Measurements from ENCODE around the gene CDS1. TPM values are rescaled to one million over a fixed set of nuclear protein-coding genes. Genes with fewer than 3 reads are reported as not detected.

The CDS1 gene
- total and polyA plus RNA-seq, 5 donors from 2014 or later: 0.09 to 0.22 (median 0.13) TPM; not detected in 1

DNA sequence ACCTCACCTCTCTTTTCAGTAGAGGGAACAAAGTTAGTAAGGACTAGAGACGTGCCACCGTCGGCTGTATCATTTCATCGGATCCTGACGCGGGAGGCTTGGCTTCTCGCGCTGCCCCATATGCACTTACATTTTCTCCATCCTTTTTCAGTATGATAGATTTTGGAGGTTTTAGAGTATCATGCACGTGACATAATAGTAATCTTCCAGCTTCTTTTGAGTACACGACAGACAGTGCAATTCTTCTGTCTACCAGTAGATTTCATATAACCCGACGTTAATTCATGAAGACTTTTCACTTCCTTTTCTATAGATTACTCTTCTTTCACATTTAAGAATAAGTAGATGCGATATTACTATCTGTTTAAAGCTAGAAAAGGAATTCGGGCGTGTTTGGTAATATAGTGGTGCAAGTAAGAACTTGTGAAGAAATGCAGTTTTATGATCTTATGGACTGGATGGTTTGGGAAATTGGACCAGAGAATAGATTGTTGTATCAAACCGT is 1.0 kb downstream of the CDS1 start:
- peaks cover 25% of the 10 kb centered on the region for H3K27me3 ChIP-seq (ENCODE audit: control insufficient read depth, insufficient read depth, low read length)
- no peaks in the 10 kb centered on the region for H3K9me3 ChIP-seq (ENCODE audit: control insufficient read depth in 2 of 2, low read length in 2 of 2)
- Mint-ChIP-seq H3K27me3 (peaks cover 44% of the 10 kb centered on the region), H3K4me1 (peaks cover 6 to 22% (median 14%) of the 10 kb centered on the region in 4 donors), H3K4me3 (peak overlapping the region; percentile 66 to 96 (median 88)), H3K9me3 (peaks cover 0 to 8% (median 6%) of the 10 kb centered on the region in 7 donors), H3K36me3 (no peaks in the 10 kb centered on the region), H3K27ac (peak overlapping the region in 2 of 3 donors; percentile 27 to 86)
- no peaks in the 10 kb centered on the region for H3K36me3 ChIP-seq (ENCODE audit: control insufficient read depth, insufficient read depth, low read length)
- DNase-seq (peak in 2 of 3 donors; percentile 9 to 19), ATAC-seq (ENCODE audit: low read depth in 2 of 2) (no peak)
- peak overlapping the region; percentile 38 for H3K4me3 ChIP-seq (ENCODE audit: low read depth, low read length)
- peaks cover 16% of the 10 kb centered on the region for H3K4me1 ChIP-seq (ENCODE audit: control insufficient read depth, insufficient read depth, low read length, poor library complexity, severe bottlenecking)
- H3K27ac ChIP-seq (ENCODE audit: insufficient read depth, low read length, poor library complexity, severe bottlenecking): no peak overlapping the region

DNA sequence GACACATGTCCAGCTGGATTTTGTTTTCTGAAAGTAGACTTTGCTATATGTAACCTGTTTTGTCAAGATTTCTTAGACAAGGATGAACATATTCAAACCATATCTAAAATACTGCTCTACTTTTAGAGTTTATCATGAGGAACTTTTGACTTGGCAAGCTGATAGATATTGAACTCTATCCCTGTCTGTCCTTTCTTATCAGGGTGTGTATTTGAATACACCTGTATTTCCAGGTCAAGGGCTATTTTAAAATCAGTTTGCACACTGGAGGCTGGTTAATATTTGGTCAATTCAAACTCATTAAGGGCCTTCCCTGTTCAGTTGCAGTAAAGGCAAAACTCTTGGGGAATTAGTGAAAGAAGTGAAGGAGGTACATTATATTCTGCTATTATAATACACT is 2.3 kb downstream of the CDS1 start:
- no peak overlapping the region for H3K4me3 ChIP-seq (ENCODE audit: low read depth, low read length)
- peaks cover 0 to 10% (median 6%) of the 10 kb centered on the region in 7 donors for H3K9me3 Mint-ChIP-seq
- H3K27me3 Mint-ChIP-seq: peaks cover 44% of the 10 kb centered on the region
- ATAC-seq (ENCODE audit: low read depth in 2 of 2) (no peak), DNase-seq (no peak)
- no peak overlapping the region for H3K4me3 Mint-ChIP-seq
- H3K27ac ChIP-seq (ENCODE audit: insufficient read depth, low read length, poor library complexity, severe bottlenecking): no peak overlapping the region
- H3K27ac Mint-ChIP-seq: no peak overlapping the region
- peaks cover 6 to 22% (median 14%) of the 10 kb centered on the region in 4 donors for H3K4me1 Mint-ChIP-seq
- peaks cover 22% of the 10 kb centered on the region for H3K27me3 ChIP-seq (ENCODE audit: control insufficient read depth, insufficient read depth, low read length)
- H3K9me3 ChIP-seq (ENCODE audit: control insufficient read depth in 2 of 2, low read length in 2 of 2): no peaks in the 10 kb centered on the region
- no peaks in the 10 kb centered on the region for H3K36me3 Mint-ChIP-seq
- H3K36me3 ChIP-seq (ENCODE audit: control insufficient read depth, insufficient read depth, low read length): no peaks in the 10 kb centered on the region
- peaks cover 16% of the 10 kb centered on the region for H3K4me1 ChIP-seq (ENCODE audit: control insufficient read depth, insufficient read depth, low read length, poor library complexity, severe bottlenecking)

DNA sequence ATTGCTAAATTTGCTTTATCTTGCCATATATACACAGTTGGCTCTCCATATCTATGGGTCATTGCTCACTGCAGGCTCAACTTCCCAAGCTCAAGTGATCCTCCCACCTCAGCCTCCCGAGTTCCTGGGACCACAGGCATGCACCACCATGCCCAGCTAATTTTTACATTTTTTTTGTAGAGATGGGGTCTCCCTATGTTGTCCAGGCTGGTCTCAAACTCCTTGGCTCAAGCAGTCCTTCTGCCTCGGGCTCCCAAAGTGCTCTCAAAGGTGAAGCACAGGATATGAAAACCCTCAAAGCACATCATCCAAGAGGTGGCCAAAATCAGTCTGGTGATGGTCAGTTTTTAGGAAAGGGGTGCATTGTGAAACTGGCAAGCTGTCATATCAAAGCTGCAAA is 11.8 kb downstream of the CDS1 start:
- peaks cover 0 to 2% (median 0%) of the 10 kb centered on the region in 4 donors for H3K4me1 Mint-ChIP-seq

DNA sequence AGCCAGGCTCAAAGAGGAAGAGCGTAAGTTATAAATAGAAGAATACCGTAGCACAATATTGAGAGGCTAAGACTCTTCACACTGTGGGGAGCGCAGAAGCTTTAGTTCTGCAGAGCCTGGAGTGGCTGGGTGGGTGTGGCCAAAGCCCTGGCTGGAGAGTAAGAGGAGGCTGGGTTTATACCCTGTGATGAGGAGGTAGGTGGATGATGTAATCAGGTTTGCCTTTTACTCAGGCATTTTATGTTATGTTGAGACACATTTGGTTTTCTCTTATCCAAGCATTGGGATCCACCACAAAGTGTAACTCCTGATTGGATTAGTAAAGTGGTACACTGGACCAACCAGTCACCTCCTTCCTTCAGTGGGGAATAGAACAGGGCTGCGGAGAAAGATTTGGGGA is 13.9 kb downstream of the CDS1 start:
- no peaks in the 10 kb centered on the region for H3K27me3 ChIP-seq (ENCODE audit: control insufficient read depth, insufficient read depth, low read length)
- H3K36me3 Mint-ChIP-seq: no peaks in the 10 kb centered on the region
- peaks cover 0 to 2% (median 0%) of the 10 kb centered on the region in 4 donors for H3K4me1 Mint-ChIP-seq

More for the DNA sequence above, 11.8 kb downstream of the CDS1 start:
- H3K4me1 ChIP-seq (ENCODE audit: control insufficient read depth, insufficient read depth, low read length, poor library complexity, severe bottlenecking): no peaks in the 10 kb centered on the region
- ATAC-seq (ENCODE audit: low read depth in 2 of 2) (no peak), DNase-seq (no peak)
- no peaks in the 10 kb centered on the region for H3K27me3 ChIP-seq (ENCODE audit: control insufficient read depth, insufficient read depth, low read length)
- Mint-ChIP-seq H3K4me3 (no peak overlapping the region), H3K27me3 (no peaks in the 10 kb centered on the region), H3K27ac (no peak overlapping the region), H3K36me3 (no peaks in the 10 kb centered on the region), H3K9me3 (no peaks in the 10 kb centered on the region)
- no peaks in the 10 kb centered on the region for H3K36me3 ChIP-seq (ENCODE audit: control insufficient read depth, insufficient read depth, low read length)
- H3K27ac ChIP-seq (ENCODE audit: insufficient read depth, low read length, poor library complexity, severe bottlenecking): no peak overlapping the region
- no peaks in the 10 kb centered on the region for H3K9me3 ChIP-seq (ENCODE audit: control insufficient read depth in 2 of 2, low read length in 2 of 2)
- no peak overlapping the region for H3K4me3 ChIP-seq (ENCODE audit: low read depth, low read length)

DNA sequence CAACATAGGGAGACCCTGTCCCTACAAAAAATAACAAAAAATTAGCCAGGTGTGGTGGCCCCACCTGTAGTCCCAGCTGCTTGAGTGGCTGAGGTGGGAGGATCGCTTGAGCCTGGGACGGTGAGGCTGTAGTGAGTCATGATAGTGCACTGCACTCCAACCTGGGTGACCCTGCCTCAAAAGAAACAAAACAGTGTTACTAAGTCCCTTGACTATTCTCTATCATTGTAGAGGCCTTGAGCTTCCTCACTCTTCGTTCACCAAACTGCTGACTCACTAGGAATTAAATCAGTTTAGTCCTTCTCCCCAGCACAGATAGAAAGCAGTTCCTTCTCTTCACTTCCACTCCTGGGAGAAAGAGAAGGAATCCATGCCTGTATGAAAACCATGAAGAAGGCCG is 14.5 kb downstream of the CDS1 start:
- Histone ChIP-seq H3K4me1 (ENCODE audit: control insufficient read depth, insufficient read depth, low read length, poor library complexity, severe bottlenecking) (no peaks in the 10 kb centered on the region), H3K4me3 (ENCODE audit: low read depth, low read length) (no peak overlapping the region), H3K27ac (ENCODE audit: insufficient read depth, low read length, poor library complexity, severe bottlenecking) (no peak overlapping the region), H3K27me3 (ENCODE audit: control insufficient read depth, insufficient read depth, low read length) (no peaks in the 10 kb centered on the region), H3K9me3 (ENCODE audit: control insufficient read depth in 2 of 2, low read length in 2 of 2) (no peaks in the 10 kb centered on the region), H3K36me3 (ENCODE audit: control insufficient read depth, insufficient read depth, low read length) (no peaks in the 10 kb centered on the region)
- no peak for DNase-seq
- no peaks in the 10 kb centered on the region for H3K27me3 Mint-ChIP-seq
- no peaks in the 10 kb centered on the region for H3K9me3 Mint-ChIP-seq
- H3K27ac Mint-ChIP-seq: no peak overlapping the region
- H3K4me3 Mint-ChIP-seq: no peak overlapping the region
- H3K36me3 Mint-ChIP-seq: no peaks in the 10 kb centered on the region
- ATAC-seq (ENCODE audit: low read depth in 2 of 2): no peak
- peaks cover 0 to 2% (median 0%) of the 10 kb centered on the region in 4 donors for H3K4me1 Mint-ChIP-seq

More for the DNA sequence above, 13.9 kb downstream of the CDS1 start:
- no peak for DNase-seq
- Mint-ChIP-seq H3K27ac (no peak overlapping the region), H3K27me3 (no peaks in the 10 kb centered on the region), H3K4me3 (no peak overlapping the region), H3K9me3 (no peaks in the 10 kb centered on the region)
- no peak overlapping the region for H3K4me3 ChIP-seq (ENCODE audit: low read depth, low read length)
- no peaks in the 10 kb centered on the region for H3K36me3 ChIP-seq (ENCODE audit: control insufficient read depth, insufficient read depth, low read length)
- ATAC-seq (ENCODE audit: low read depth in 2 of 2): no peak
- H3K4me1 ChIP-seq (ENCODE audit: control insufficient read depth, insufficient read depth, low read length, poor library complexity, severe bottlenecking): no peaks in the 10 kb centered on the region
- H3K27ac ChIP-seq (ENCODE audit: insufficient read depth, low read length, poor library complexity, severe bottlenecking): no peak overlapping the region
- H3K9me3 ChIP-seq (ENCODE audit: control insufficient read depth in 2 of 2, low read length in 2 of 2): no peaks in the 10 kb centered on the region

DNA sequence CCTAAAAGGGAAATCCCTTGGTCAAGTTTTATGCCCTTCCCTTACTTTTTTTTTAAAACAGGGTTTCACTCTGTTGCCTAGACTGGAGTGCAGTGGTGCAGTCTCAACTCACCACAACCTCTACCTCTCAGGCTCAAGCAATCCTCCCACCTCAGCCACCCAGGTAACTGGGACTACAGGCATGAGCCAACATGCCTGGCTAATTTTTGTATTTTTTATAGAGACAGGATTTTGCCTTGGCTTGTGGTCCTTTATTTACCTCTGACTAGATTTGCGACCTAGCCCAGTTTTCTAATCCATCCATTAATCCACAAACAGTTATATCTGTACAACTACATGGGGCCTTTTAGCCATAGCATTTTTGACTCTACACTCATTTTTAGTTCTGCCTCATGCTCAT is 23.7 kb downstream of the CDS1 start:
- Histone ChIP-seq H3K9me3 (ENCODE audit: control insufficient read depth in 2 of 2, low read length in 2 of 2) (no peaks in the 10 kb centered on the region), H3K27me3 (ENCODE audit: control insufficient read depth, insufficient read depth, low read length) (no peaks in the 10 kb centered on the region), H3K4me1 (ENCODE audit: control insufficient read depth, insufficient read depth, low read length, poor library complexity, severe bottlenecking) (no peaks in the 10 kb centered on the region), H3K36me3 (ENCODE audit: control insufficient read depth, insufficient read depth, low read length) (no peaks in the 10 kb centered on the region), H3K27ac (ENCODE audit: insufficient read depth, low read length, poor library complexity, severe bottlenecking) (no peak overlapping the region), H3K4me3 (ENCODE audit: low read depth, low read length) (no peak overlapping the region)
- Mint-ChIP-seq H3K27me3 (no peaks in the 10 kb centered on the region), H3K9me3 (peaks cover 0 to 4% (median 0%) of the 10 kb centered on the region in 7 donors), H3K36me3 (peaks cover 3% of the 10 kb centered on the region), H3K4me3 (no peak overlapping the region), H3K4me1 (no peaks in the 10 kb centered on the region), H3K27ac (no peak overlapping the region)
- DNase-seq (no peak), ATAC-seq (ENCODE audit: low read depth in 2 of 2) (no peak)

DNA sequence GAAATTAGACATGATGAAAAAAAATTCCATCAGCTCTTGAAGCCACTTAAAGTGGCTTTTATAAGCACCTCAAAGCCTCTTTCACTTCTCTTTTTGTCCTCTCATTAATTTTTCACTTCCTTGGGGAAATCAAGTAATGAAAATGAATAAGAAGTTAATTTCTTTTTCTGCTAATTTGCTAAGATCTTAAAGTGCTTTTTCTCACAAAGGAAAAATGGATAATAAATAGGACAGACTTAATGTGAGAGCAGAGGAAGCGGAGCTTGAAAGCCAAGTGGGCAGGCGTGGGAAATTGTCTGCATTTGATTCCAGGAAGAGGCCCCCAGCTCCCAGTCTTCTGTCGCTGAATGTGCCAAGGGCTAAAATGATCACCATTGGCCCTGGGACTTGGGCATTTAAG is 28.6 kb downstream of the CDS1 start:
- DNase-seq: no peak
- Mint-ChIP-seq H3K27me3 (no peaks in the 10 kb centered on the region), H3K4me1 (no peaks in the 10 kb centered on the region), H3K9me3 (peaks cover 0 to 4% (median 0%) of the 10 kb centered on the region in 7 donors), H3K4me3 (no peak overlapping the region), H3K27ac (no peak overlapping the region), H3K36me3 (peaks cover 3% of the 10 kb centered on the region)
- Histone ChIP-seq H3K4me1 (ENCODE audit: control insufficient read depth, insufficient read depth, low read length, poor library complexity, severe bottlenecking) (no peaks in the 10 kb centered on the region), H3K27ac (ENCODE audit: insufficient read depth, low read length, poor library complexity, severe bottlenecking) (no peak overlapping the region), H3K4me3 (ENCODE audit: low read depth, low read length) (no peak overlapping the region), H3K9me3 (ENCODE audit: control insufficient read depth in 2 of 2, low read length in 2 of 2) (no peaks in the 10 kb centered on the region), H3K36me3 (ENCODE audit: control insufficient read depth, insufficient read depth, low read length) (no peaks in the 10 kb centered on the region), H3K27me3 (ENCODE audit: control insufficient read depth, insufficient read depth, low read length) (no peaks in the 10 kb centered on the region)
- no peak for ATAC-seq (ENCODE audit: low read depth in 2 of 2)

DNA sequence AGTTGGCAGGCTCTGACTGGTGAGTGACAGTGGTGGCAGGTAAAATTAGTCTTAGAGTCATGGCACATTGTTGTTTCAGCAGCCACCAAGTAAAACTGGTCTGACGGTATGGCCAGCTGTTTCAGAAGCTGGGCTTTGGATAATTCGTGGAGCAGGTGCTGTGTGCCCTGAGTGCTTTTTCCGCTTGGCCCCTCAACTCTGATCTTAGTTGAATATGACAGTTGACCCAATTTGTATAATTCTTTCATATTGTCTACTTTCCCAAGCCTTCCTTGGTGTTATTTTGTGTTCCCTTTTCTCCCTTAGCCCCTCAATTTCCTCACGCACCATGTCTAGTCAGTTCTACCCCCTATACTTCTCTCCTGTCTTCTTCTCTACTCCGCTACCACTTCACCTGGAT is 32.0 kb downstream of the CDS1 start:
- Histone ChIP-seq H3K4me3 (ENCODE audit: low read depth, low read length) (no peak overlapping the region), H3K4me1 (ENCODE audit: control insufficient read depth, insufficient read depth, low read length, poor library complexity, severe bottlenecking) (no peaks in the 10 kb centered on the region), H3K27me3 (ENCODE audit: control insufficient read depth, insufficient read depth, low read length) (no peaks in the 10 kb centered on the region), H3K27ac (ENCODE audit: insufficient read depth, low read length, poor library complexity, severe bottlenecking) (no peak overlapping the region), H3K36me3 (ENCODE audit: control insufficient read depth, insufficient read depth, low read length) (no peaks in the 10 kb centered on the region), H3K9me3 (ENCODE audit: control insufficient read depth in 2 of 2, low read length in 2 of 2) (no peaks in the 10 kb centered on the region)
- DNase-seq: no peak
- H3K4me1 Mint-ChIP-seq: no peaks in the 10 kb centered on the region
- no peak for ATAC-seq (ENCODE audit: low read depth in 2 of 2)
- no peak overlapping the region for H3K4me3 Mint-ChIP-seq
- no peak overlapping the region for H3K27ac Mint-ChIP-seq
- H3K36me3 Mint-ChIP-seq: no peaks in the 10 kb centered on the region
- peaks cover 0 to 2% (median 0%) of the 10 kb centered on the region in 7 donors for H3K9me3 Mint-ChIP-seq
- no peaks in the 10 kb centered on the region for H3K27me3 Mint-ChIP-seq

All from CD4-positive, CD25-positive, alpha-beta regulatory T cell (primary cell).